Activated naive CD8-positive, alpha-beta T cell (primary cell): ENCODE results near the gene TNFRSF6B.

Experiments used
- H3K27ac Mint-ChIP-seq: one replicate; pipeline ENCODE4 v1.8.0; 2021; ENCODE audit warnings: mixed read lengths
- H3K27me3 Mint-ChIP-seq: one replicate; pipeline ENCODE4 v1.8.0; 2021; ENCODE audit warnings: mixed read lengths
- H3K36me3 Mint-ChIP-seq: one replicate; pipeline ENCODE4 v1.8.0; 2021; ENCODE audit warnings: mixed read lengths
- H3K4me1 Mint-ChIP-seq: one replicate; pipeline ENCODE4 v1.8.0; 2021; ENCODE audit warnings: low read depth, mixed read lengths
- H3K4me3 Mint-ChIP-seq: one replicate; pipeline ENCODE4 v1.8.0; 2021; ENCODE audit warnings: mild to moderate bottlenecking, mixed read lengths
- H3K9me3 Mint-ChIP-seq: one replicate; pipeline ENCODE4 v1.8.0; 2021; ENCODE audit warnings: low read depth, mixed read lengths

Gene TNFRSF6B

GRCh38 chr20:63746751-63747315, 50.4 kb downstream of the TNFRSF6B start:
- Mint-ChIP-seq H3K27me3 (no peaks in the 10 kb centered on the region), H3K36me3 (no peaks in the 10 kb centered on the region), H3K9me3 (no peaks in the 10 kb centered on the region), H3K4me1 (peaks cover 21% of the 10 kb centered on the region), H3K27ac (no peak overlapping the region), H3K4me3 (no peak overlapping the region)

GRCh38 chr20:63747622-63748069, 51.2 kb downstream of the TNFRSF6B start:
- H3K27ac Mint-ChIP-seq, result no peak overlapping the region
- H3K27me3 Mint-ChIP-seq, result no peaks in the 10 kb centered on the region
- no peak overlapping the region for H3K4me3 Mint-ChIP-seq
- no peaks in the 10 kb centered on the region for H3K9me3 Mint-ChIP-seq
- H3K4me1 Mint-ChIP-seq, result peaks cover 25% of the 10 kb centered on the region
- H3K36me3 Mint-ChIP-seq, result no peaks in the 10 kb centered on the region
